Dedifferentiated amniotic fluid mesenchymal stem cell (primary cell): ENCODE results near the gene LRRC1.

Experiments
- DNase-seq: peaks from one replicate; pipeline ENCODE4 v3.0.0-alpha.2; 2016; ENCODE audit errors: extremely low spot score

LRRC1 gene

DNA sequence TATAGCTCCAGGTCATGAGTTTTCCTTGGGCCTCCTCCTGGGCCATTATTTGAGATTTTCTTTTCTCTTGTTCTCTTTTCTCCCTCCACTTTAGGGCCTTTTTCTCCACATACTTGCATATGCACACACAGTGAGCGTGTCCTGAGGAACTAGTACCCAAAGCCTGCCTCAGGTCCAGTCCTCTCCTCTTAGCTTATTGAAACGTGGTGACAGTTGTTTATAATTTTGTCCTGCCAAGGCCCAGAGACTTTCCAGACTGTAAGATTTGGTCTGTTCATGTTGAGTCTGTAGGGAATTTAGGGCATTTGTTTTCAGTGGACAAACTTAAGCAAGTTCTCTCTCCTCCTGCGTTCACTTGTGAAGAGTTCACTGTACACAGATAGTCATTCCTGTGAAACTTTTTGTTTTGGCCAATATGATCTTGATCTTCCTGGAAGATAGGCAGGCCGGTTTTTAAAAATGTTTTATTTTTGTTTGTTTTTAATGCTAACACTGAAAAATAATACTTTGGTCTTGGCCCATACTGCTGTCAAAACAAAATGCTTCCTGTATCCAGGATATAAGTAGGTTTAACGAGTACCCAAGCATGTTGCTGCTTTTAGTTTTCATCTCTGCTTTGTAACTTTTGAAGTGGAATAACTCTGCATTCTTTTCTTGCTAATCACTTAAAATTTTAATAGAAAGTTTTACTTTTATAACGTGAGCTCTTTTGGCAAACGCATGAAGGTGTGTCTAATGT is 20.7 kb downstream of the LRRC1 start:
- DNase-seq: no peak

DNA sequence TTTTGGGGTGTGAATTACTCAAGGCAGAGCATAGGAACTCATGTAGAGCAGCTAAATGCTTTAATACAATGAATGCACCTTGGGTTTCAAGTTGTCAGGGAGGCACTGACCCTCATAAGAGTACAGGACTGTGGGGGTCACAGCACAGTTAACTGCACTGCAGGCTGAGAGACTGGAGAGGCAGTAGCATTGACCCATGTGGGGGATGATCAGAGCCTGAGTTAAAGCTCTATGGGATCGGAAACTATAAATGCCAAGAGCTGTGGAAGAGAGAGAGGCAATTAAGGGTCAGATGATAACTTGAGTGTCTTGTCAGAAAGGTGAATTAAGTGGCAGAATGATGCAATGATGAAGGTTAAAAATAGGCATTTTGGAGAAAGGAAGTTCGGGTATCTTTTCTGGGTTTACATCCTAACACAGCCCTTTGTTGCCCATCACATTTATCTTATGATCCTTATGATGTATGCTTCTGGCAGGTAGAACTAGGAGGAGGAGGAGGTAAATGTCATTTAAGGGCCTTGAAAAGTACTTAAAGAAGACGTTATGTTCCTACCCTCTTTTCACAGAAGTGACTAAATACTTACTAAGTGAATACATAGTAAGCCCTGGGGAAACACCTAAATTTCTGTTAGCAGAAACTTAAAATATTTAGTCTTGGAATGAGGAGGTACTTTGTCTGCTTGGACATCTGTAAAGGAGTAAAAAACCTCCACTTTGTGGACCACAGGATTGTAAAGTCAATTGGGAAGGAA is 24.2 kb downstream of the LRRC1 start:
- DNase-seq: no peak

DNA sequence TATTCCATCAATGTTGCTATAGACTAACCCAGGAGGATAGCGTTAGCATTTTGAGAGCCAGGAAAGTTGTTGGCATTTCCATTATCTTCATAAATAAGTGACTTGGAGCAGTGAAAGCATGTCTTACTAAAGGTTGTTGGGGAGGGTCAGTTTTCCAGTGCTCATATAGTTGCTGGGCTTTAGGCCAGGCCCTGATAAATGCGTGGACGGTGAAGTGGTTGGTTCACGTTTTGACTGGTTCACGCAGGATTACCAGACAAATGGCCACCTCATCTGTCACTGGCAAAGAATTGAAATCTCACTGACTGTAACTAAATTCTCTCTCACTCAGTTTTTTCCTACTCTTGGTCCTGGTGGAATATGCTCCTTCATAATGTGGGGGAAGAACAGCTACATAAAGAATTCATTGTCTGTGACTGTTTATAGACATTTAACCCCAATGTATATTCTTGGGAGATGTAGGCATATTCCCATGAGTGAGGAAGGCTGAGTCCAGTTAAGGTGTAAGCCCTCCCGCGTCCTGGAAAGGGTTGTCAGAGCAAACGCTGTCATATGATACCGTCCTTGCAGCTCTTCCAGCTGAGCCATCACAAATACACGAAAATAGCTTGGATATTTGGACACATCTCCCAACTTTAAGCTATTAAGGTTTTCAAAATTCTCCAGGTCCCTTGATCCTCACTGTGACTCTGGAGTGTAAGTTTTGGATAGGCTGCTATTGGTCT is 27.8 kb downstream of the LRRC1 start:
- no peak for DNase-seq

DNA sequence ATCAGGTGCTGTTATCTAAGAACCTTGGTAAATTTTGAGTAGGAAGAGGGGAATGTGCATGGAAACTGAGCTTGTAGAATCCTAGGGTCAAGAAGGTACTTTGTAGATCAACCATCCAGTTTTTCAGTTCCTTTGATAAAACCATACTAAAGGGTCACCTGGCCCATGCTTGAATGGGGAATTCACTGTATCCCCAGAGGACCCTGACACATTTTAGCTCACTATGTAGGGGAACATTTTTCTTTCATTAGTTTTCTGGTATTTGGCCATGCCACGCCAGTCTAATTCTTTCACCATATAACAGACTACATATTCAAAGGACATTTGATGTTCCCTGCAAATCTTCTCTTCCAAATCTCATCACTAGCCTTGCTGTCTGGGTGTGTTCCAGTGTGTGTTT is 29.9 kb downstream of the LRRC1 start:
- DNase-seq: no peak

DNA sequence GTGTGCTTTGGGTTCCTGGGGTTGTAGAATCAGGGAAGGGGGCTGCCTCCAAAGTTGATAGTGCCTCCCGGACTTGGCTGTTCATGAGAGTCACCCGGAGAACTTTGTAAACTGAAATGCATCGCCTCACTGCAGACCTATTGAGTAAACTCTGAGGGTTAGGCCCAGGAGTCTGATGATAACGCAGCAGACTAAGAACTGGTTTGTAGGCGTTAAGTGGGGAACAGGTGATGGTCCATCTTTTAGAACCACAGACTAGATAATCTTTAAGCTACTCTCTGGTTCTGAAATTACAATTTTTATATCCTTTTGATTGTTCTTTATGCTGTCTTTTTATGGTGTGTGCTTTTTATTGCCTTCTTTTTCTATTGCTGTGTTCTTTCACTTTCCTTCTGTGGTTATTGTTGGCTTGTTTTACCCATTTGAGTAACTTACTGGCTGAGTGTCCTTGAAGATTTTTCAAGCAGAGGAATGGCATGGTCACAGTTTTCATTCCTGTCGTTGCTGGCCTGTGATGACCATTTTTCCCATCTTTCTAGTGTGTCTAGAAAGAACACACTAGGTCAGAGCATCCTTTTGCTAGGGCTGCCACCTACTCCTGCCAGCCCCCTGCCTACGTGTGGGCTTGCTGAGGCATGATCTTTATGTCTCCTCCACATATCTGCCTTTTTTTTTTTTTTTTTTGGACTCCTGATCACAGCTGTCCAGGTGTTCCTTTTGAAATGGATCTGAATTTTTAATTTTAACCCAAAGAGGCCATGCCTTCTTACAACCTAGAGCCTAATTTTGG is 30.9 kb downstream of the LRRC1 start:
- DNase-seq: no peak

DNA sequence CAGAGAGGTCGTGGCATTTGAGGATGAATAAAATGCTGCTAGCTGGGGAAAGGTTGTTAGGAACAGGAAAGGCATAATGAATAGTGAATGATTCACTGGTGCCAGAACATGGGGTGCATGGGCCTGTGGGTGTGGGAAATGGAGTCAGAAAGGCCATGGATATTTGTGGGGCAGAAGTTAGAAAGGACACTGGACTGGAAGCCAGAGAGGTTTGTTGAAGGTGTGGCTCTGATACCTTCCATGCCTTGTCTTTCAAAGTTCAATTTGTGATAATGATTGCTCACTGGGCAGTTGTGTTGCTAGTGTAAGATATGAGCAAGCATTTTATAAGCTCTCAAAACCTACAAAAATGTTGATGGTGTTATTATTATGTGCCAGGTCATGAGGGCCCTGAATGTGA is 32.7 kb downstream of the LRRC1 start:
- no peak for DNase-seq

DNA sequence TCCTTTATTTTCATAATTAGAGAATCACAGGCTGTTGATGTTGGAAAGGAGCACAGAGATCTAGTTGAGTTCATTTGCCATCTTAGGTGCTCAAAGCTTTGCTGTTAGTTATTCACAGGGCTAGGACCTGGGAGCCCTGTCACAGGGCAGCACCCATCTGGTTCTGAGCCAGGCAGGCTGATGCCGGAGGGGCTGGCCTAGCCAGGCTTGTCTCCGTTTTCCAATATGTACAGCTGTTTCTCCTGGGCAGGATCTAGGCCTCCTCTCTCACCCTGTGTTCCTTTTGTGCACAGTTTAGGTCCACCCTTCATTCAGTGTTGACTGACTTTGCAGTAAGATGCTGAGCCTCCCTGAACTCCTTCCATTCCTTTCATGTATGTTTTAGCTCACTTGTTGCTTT is 33.4 kb downstream of the LRRC1 start:
- no peak for DNase-seq

DNA sequence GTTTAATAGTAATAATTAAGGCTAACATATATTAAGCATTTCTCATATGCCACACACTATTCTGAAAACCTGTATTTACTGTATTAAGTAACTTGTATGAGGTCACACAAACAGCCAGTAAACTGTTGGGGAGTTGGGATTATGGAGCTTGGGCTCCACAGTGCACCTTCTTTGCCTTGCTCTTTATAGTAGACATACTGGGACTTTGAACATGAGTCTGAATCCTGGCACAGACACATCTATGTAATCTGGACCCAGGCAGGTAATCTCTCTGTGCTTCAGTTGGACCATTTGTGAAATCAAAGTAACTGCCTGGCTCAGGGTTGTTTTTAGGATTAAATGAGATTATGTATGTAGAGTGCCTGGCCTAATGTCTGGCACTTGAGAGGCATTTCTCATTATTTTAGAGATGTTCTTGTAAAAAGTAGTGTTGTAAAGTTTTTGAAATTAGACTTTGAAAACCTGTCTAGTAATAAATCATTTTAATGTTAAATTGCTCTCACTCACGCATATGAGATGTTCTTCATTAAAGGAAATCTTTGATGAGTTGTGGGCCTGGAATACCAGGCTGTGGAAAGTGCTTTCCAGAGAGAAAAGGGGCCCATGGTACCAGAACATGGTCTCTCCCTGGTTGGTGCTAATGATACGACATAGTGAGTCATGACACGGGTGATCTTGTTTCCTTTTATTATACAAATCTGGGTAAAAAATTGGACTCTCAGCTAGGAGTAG is 34.3 kb downstream of the LRRC1 start:
- no peak for DNase-seq

DNA sequence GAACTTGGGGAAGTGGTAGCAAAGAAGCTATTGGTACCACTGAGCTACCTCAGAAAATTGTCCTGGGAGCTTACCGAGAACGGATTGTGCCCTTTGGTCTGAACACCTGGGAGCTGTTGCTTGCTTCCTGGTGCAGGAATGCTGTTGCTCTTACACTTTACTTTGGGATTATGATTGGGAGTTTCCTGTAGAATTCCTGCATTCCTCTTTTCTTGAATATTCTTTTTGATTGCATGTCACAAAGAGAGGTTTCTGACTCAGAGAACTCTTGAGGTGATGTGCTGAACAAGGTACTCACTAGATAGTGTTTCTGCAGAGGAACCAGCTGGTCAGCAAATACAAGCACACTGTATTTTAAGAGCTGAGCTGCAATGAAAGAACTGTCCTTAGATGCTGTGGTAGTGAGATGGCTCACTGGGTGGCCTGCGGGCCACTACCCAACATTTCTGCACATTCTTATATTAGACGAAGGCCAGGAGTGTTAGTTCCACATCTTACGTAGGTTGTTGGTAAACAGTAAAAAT is 35.0 kb downstream of the LRRC1 start:
- no peak for DNase-seq

DNA sequence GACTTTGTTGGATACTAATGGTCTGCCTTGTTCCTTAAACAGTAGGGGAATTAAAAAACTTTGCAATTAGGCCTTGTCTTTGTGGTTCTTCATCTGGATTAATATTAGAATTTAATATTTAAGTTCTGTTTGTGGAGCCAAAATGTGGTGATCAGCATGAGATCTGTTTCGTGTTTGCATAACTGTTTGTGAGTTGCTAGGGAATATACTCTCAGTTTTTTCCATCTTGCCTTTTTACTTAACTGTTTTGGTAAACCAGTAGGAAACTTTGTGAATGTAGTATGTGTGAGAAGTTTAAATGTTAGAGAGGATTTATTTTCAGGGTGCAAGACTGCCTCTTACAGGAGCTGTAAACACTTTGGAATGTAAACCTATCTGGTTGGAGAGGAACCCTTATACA is 35.6 kb downstream of the LRRC1 start:
- DNase-seq: no peak

DNA sequence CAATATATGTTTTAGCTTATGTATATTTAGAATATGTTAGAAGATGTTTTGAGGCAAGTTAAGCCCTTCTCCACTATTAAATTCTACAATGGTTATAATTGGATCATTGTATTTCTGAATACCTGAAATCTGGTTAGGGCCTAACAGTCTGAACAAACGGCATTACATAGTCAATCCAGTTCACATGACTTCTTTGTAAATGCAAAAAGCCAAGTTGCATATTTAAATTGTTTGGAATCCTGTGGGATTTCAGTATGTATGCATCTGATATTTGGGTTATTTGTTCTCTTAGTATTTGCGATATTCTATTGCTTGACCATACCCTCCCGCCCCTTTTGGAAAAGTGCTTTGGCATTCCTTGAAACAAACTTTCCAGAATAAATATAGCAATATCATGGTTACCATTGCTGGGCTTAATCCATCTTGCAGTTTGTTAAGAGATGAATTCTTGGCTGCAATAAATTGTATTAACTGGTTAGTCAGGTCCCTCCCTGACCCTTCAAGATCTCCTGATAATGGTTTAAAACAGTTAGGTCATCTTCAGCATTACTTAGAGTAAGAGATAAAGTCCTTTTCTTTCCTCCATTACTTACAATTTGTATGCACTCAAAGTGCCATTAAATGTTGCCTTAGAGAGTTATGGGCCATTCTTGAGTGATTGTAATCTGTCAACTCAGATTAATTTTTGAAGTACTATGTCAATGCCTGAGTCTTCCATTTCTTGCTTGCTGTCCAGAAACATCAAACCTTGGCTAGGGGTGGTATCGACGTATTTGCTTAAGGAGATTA is 36.5 kb downstream of the LRRC1 start:
- DNase-seq: no peak

DNA sequence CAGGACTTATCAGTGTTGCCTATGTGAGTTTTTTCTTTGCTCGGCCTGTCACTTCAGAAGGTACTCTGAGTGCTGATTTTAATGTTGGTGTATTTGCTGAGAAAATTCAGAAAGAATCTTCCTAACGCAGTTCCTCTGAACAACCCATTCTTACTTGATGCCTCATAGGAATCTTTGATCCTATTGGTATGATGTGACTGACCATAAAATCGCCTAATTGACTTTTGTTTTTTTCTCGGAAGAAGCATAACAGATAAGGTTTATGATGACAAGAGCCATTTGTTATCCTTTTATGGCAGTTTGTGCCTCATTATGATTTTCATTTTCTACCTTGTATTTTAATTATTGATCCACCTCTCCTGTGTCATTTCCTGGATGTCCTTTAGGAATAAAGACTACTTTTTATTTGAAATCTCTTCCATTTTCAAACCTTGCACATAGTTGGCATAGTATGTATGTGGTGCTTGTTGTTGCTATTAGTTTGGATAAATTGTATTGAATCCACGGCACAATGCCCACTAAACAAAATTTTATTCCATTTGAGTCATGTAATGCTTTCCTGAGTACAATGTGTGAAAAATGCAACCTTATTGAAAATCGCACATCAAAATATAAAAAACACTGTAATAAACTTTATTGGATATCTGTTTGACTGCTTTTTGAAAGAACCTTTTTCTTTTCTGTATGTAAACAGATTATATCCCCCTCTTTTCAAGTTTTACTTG is 37.3 kb downstream of the LRRC1 start:
- no peak for DNase-seq

DNA sequence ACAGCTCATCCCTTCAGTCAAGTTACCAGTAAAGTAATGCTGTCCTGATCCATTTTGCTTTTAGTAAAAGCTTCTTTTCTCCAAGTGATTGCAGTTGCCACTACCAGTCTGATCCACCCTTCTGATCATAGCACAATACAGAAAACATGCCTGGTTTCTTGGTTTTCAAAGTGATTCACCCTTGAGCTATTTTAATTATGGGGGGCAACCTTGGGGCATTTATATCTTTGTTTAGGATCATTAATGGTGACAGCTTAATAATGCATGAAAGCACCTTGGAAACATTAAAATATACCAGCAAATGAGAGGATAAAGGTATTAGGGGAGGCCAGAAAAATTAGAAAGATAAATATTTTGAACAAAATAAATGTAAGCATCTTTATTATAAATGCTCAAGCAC is 38.4 kb downstream of the LRRC1 start:
- no peak for DNase-seq

DNA sequence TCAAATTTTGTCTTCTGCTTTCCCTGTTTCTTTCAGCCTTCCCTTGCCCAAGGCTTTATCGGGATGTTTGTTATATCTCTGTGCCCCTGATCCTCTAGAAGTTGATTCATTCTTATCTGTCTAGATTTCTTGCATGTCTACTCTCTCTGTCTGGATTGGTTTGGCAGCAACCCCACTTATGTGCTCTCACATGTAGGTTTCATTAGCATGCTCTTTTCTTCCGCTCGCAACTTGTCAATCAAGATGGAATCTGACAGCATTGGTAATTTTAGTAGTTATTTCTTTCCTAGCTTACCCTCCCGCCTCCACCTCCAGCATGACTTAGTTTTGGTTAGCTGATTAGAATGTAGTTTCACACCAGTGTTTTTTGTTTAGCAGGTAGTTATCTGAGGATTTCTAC is 39.3 kb downstream of the LRRC1 start:
- no peak for DNase-seq

DNA sequence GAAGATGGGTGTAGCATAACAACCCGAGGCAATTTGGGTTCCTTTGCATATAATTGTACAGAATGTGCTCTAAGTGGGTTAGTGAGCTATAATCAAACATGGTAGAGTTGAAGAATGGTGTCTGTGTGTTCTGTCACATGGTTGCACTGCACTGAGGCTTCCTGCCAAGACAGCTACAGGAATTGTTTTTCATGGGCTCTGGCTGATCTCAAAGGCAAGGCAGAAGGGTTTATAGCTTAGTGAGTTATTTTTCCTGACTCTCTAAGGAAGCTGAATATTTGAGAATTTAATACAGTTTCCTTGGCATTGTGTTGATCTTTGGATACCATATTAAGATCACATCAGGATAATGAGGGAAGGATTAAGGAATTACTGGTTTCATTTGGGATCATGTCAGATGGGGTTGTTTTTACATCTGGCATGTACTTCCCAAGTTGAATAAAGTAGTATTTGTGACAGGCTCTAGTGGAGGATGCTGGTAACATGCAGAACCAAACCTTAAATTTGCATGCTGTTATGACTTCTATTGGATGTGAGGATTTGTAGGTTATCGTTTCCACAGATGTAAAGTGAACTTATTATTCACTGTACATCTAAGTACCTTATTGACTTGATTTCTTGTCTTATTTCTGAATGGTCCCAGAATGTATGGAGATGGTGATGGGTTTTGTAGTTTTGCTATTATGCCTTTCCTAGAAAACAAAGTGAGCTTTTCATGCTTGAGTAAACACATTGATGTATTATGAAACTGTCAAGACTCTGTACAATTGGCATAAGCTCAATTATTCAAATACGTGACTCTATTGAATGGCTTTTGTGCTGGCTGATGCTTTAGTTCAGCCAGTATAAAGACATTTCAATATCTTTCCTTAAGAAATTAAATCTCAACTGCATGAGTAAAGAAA is 43.3 kb downstream of the LRRC1 start:
- DNase-seq: peak; percentile 24

DNA sequence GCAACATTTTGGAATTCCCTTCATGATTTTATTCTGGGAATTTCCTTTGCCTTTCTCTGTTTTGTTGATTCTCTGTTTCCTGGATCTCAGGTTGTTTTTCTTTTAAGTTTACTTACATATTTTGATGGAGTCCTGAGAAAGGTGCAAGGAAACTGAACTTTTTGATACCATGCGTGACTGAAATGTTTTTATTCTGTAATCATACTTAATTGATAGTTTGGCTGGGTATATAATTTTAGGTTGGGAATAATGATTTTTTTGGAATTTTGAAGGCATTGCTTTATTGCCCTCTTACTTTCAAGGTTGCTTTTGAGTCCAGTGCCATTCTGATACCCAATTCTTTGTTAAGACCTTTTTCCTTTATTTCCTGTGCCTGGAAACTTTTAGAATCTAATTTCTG is 45.2 kb downstream of the LRRC1 start:
- no peak for DNase-seq

DNA sequence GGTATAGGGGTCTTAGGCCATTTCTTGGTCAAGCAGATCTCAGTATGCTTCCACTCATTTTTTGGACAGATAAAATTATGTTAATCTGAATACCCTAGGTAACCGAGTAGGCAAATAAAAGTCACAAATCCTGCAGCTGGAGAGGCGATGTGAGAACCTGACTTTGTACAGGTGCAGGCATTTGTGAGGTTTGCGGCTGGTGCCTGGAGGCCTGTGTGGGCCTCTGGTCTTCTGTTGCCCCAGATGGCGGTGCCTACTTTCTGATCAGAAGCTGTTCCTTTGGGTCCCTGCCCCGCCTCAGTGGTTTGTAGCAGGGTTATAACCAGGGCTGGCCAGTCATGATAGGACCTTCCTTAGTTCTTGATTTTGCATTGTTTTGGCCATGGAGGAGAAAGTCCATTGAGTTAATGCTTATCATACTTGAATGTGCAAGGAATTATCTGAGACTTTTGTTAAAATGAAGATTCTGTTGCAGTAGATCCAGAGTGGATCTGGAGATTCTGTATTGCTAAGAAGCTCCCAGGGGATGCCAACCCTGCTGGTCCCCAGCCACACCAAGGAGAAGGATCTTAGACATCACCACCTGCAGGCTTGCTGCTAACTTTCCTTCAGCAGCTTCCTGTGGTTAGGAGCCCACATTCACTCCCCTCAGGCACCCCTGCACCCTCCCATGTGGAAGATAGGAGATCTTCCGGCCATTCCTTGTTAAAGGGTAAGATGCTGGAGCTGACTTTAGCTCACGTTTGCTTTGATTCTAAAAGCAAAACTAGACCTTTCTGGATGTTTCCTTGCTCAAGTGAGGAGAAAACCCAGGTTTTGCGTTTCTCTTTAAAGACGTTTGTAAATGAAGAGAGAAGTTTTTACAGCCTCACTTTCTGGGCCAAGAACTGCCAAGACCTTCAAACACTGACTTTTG is 50.7 kb downstream of the LRRC1 start:
- no peak for DNase-seq

DNA sequence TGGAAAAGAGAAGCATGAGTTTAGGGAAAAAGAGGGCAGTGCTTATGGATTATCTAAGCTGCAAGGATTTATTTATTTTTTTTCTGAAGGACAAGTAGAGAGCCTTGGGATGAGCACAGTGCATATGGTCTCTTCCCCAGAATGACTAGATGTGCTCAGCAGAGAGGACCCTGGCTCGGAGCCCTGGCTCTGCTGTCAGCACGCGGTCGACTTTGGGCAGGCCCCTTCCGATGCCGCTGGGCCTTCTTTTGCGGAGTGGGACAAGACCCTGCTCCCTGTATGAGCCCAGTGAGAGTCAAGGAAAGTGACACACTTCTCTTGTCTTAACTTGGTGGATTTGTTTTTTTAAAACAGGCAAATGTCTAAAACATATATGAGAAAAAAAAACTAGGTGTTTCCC is 51.4 kb downstream of the LRRC1 start:
- no peak for DNase-seq
